Fibroblast of skin of abdomen (primary cell): ENCODE data around the gene PPFIBP2. TPM values are rescaled to one million over a fixed set of nuclear protein-coding genes. Genes with fewer than 3 reads are reported as not detected.
A peak's percentile ranks its signal among the peaks of the same experiment; 100 is the strongest.

Source experiments
- DNase-seq: peaks from one replicate; pipeline ENCODE4 v3.0.0-alpha.2; 2013
- polyA plus RNA-seq, 2 experiments: library from polyadenylated mRNA; unstranded; fragments of 120-200 nt; gene quantifications; one replicate each; pipeline ENCODE4 v1.2.1, GENCODE V29; 2013; ENCODE audit not compliant: insufficient read length in 2 of 2

The PPFIBP2 gene
- polyA plus RNA-seq (2013, experiment 1 of 2; ENCODE audit: insufficient read length), result 12.1 TPM
- 11.6 TPM for polyA plus RNA-seq (2013, experiment 2 of 2; ENCODE audit: insufficient read length)

- DNase-seq, result peak; percentile 58
These were observed at the start of gene PPFIBP2 for GRCh38 chr11:7513234-7514098. PPFIBP2 (plus strand) TSS chr11:7513999; CDS start chr11:7549476, 35,477 bp downstream.

GRCh38 chr11:7467652-7468051 is 46.1 kb upstream of the PPFIBP2 start:
- no peak for DNase-seq

- no peak for DNase-seq
These were observed 44.4 kb upstream of the PPFIBP2 start for GRCh38 chr11:7469351-7469865.

DNA sequence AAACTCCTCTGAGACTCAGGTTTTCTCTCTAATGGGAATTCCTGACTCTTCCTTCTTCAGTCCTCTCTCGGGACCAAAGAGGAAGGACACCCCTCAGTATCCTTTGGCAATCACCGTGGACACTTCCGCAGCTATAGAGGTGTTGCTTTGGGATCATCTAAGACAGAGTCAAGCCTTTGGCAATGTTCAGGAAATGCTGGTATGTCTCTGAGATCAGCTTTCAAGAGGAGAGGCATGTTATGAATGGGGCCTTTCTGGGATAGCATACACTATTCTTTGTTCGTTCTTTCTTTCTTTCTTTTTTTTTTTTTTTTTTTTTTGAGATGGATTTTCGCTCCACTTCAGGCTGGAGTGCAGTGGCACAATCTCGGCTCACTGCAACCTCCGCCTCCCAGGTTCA is 42.7 kb upstream of the PPFIBP2 start:
- no peak for DNase-seq

- no peak for DNase-seq
These were observed 40.1 kb upstream of the PPFIBP2 start for GRCh38 chr11:7473717-7474116.

GRCh38 chr11:7480113-7480512 is 33.7 kb upstream of the PPFIBP2 start:
- peak; percentile 28 for DNase-seq

- peak; percentile 2 for DNase-seq
These were observed 29.7 kb upstream of the PPFIBP2 start for GRCh38 chr11:7484131-7484530.

DNA sequence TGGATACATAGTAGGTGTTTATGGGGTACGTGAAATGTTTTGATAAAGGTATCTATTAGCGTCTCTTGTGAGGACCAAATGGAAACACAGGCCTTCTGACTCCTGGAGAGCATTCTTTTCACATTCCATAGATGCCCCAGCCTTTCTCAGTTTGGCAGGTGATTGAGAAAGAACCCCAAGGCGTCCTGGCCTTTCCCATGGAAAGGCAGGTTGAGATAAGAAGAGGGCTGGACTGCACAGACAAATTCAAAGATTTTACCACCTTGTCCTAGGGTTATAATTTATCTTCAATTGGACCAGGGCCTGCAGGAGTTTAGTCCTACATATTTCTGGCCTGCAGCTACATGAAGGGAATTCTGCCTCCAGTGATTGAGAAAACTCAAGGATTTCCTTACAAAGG is 29.2 kb upstream of the PPFIBP2 start:
- DNase-seq, result peak; percentile 16

DNA sequence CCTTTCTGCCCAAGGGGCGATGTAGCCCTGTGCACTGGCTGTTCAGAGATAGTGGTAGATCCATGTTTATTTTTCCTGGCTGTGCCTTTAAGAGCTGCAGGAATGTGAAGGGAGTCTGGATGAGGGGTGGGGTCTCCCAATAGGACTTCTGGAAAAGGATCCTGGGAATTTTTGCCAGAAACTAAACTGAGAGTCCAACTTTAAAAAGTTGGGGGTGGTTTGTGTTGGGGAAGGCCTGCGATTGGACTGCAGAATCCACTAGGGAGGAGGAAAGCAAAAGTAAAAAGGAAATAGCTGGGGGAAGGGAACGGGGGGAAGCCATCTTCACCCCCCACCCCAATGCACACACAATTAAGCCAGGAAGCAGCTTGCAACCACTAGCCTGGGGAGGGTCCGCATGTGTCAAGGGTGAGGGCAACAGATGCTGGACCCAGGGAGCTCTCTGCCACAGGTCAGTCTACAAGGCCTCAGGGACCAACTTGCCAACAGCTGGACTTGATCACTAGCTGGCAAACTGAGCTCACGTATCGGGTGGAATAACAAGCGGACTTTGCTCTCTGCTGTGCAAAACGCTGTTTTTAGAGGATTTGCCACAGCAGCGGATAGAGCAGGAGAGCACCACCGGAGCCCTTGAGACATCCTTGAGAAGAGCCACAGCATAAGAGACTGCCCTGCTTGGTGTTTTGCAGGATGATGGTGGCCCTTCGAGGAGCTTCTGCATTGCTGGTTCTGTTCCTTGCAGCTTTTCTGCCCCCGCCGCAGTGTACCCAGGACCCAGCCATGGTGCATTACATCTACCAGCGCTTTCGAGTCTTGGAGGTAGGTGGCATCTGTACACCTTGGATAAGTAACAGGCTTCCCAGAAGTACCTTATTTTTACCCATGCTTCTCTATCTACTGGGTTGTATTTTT is 28.4 kb upstream of the PPFIBP2 start, which contains the start of gene OLFML1:
TSS of gene OLFML1 (plus strand) at position 321 of the 912 bp plus-strand sequence. CDS start at position 691, 370 bp downstream.
- peak; percentile 52 for DNase-seq

DNA sequence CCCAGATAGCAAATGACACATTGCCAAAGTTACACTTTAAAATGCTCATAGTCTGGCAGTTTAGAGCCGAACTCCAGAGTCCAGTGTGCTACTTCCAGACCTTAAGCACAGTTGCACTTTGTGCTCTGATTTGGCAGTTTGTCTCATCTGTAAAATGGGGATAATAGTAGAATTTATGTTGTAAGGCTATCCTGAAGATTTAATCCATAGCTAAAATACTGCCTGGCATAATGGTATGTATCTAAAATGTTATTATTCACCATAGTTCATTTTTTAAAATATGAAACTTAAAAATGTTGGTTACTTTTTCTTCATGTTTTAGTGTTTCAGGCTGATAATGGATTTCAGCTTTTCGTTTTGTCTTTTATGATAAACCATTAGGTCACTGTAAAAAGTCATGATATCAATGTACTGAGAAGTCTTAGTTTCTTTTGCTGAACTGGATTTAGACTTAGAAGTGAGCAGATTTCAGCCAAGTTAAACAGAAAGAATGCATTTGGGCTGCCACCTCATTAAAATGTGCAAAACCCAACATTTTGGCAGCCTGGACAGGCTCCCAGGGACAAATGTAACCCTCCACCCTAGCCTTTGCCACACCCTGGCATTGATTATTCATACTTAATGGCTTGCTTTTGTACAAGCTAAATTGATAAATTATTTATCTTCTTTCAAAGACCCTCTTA is 27.6 kb upstream of the PPFIBP2 start:
- DNase-seq, result no peak

- DNase-seq, result peak; percentile 28
These were observed 27.0 kb upstream of the PPFIBP2 start for GRCh38 chr11:7486781-7487140.

DNA sequence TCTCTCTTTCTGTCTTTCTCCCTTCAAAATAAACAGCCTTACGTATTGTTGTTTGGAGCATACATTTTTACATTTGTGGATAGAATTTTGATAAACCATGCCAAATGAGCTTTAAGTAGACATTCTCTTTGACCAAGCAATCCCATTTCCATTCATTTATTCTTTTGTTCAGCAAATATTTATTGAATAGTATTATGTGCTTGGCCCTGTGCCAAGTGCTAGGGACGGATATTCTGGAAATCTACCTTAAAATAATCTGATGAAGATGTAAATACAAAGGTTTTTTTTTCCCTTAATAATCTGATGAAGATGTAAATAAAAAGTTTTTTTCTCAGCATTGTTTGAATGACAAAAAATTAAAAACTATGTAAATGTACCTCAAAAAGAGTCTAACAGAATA is 26.4 kb upstream of the PPFIBP2 start:
- DNase-seq, result no peak

DNA sequence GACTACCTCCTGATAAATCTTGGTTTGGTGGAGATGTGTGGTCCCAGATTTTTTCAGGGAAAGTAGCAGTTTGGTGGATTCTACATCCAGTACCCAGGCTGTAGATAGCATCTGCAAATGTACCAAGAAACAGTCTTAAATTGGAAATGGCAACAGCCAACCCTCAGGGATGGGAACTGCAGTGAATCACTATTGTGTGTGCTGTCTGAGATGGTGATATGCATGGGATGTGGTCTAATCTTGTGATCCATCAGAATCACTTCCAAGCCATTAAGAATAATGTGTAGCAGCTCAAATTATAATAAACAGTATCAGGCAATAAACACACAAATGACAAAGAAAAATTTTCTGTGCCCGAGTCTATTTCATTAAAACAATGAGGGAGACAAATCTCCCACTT is 25.1 kb upstream of the PPFIBP2 start:
- no peak for DNase-seq

GRCh38 chr11:7489376-7489775 is 24.4 kb upstream of the PPFIBP2 start:
- DNase-seq, result no peak

DNA sequence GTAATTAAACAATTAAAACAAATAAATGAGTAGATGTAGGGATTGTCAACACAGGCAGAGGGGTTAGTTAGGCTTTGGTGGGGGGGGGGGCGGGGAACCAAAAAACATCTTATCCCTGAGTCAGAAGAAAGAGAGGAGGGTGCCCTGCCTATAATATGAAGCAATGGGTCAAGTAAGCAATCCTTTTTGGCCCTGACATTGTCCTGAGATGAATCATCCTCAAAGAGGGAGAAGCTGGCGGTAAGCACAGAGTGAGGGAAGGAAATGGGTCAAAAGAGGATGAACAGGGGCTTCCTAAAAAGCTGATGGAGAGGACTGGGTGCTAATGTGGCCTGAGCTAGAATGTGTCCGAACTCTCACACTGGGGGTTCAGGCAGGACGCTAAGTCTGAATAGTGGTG is 23.7 kb upstream of the PPFIBP2 start:
- peak; percentile 61 for DNase-seq

DNA sequence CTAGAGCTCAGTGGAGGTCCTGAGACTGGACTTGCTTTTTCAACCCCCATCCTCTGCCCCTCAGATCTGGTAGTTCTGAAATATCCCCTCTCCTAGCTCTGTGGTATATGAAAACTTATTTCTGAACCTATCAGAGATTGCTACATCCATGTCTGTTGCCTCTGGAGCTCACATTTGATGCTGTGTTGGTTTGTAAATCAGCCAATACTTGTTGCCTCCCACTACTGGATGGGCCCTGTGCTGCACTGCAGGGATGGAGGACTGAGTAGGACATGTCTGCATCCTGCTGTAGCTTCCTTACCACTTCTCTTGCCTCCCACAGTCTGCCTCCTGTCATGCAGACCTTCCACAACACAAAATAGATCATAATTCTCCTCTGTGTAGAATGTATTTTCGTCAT is 23.3 kb upstream of the PPFIBP2 start:
- DNase-seq, result no peak

- no peak for DNase-seq
These were observed 21.5 kb upstream of the PPFIBP2 start for GRCh38 chr11:7492253-7492652.

DNA sequence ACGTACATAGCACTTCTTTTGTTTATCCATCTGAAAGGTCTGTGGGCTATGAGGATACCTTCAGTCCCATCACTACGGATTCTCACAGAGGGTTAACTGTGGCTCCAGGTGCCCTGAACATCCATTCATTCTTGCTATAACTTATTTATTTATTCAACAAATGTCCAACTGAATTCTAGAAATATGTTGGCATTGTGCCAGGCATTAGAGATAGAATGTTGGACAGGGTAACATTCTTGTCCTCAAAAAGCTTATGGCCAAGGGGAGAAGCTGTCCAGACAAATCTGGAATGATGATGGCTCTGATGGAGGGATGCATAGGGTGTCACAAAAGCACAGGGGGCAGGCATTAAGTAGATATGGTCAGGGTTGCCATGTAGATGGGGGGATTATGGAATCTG is 20.1 kb upstream of the PPFIBP2 start:
- DNase-seq, result no peak

DNA sequence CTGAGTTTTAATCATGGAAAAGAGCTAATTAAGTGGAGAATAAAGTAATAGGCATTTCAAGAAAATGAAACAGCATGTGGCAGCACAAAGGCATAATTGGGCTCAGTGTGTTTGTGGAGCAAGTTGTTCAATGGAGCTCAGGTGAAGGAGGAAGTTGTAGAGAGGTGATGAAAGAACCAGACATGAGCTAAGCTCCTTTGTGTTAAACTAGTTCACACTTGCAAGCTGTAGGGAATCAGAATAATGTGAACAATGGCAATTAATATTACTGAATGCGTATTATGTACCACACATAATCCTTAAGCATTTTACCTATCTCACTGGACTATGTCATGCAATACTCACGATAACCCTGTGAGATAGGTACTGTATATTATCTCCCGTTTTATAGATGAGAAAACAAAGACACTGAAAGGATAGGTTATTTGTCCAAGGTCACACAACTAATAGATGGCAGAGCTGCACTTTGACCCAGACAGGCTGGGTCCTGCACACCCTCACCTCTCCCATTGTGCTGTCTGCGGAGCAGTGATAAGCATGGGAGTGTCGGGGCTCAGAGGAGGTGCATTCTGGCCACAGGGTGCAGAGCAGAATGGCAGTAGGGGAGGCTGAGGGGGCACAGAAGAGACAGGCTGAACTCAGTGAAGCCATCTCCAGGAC is 19.6 kb upstream of the PPFIBP2 start:
- no peak for DNase-seq

- DNase-seq, result no peak
These were observed 17.8 kb upstream of the PPFIBP2 start for GRCh38 chr11:7495882-7496551.

DNA sequence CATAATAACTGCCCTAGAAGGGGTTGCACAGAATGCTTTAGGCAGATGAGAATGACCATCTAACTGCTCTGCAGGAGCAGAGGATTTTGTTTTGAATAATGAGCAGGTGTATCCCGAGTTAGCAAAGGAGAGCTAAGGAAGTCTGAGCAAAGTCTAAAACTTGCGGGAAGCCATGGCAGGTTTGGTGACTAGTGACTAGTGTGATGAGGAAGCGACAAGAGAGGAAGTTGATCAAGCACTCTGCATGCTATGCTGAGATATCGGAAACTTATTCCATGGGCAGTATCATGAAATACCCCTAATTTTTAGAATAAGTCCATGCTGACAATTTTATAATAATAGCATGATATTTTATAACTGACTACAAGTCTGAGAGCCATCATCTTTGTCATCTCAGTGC is 15.6 kb upstream of the PPFIBP2 start:
- DNase-seq, result no peak
